Smooth muscle cell of the brain vasculature (primary cell): ENCODE data around the gene DDX47.
"Not testable (repeated sequence)": the region's sequence is repeated elsewhere in the genome, so short reads cannot be mapped to it uniquely, and the experiment has no call there.

ENCODE experiments used
- DNase-seq: peaks from one replicate; pipeline ENCODE4 v3.0.0-alpha.2; 2012; ENCODE audit warnings: low read depth, low spot score

DDX47 gene

DNA sequence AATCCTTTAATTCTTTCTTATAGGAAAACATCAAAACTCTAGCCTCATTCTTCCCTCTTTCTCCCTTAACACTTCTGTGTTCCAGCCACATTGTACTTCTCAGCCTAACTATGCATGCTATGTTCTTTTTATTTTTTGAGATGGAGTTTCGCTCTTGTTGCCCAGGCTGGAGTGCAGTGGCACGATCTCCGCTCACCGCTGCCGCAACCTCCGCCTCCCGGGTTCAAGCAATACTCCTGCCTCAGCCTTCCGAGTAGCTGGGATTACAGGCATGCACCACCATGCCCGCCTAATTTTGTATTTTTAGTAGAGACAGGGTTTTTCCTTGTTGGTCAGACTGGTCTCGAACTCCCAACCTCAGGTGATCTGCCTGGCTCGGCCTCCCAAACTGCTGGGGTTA is 7.2 kb downstream of the DDX47 start:
- DNase-seq: not testable (repeated sequence)

DNA sequence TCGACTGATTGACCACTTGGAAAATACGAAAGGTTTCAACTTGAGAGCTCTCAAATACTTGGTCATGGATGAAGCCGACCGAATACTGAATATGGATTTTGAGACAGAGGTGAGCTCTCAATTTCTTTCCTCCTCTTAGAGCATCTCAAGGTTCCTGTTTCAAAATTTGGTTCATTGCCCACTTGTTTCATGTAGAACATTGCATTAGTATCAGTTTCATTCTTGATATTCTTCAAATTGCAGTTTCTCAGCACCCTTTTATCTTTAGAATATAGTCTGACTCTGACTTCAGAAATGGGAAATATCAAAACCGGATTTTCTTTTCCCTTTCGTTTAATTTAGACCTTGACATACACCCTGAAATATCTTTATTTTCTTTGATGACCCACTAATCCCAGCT is 8.8 kb downstream of the DDX47 start:
- DNase-seq: no peak

DNA sequence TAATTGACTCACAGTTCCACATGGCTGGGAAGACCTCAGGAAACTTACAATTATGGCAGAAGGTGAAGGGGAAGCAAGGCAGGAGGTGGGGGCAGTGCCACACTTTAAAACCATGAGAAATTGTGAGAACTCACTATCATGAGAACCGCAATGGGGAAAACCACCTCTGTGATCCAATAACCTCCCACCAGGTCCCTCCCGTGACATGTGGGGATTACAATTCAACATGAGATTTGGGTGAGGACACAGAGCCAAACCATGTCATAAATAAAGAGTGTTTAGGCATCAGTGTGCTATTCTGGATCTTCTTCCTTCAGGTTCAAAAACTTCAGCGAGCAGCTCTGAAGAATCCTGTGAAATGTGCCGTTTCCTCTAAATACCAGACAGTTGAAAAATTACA is 9.7 kb downstream of the DDX47 start:
- no peak for DNase-seq

DNA sequence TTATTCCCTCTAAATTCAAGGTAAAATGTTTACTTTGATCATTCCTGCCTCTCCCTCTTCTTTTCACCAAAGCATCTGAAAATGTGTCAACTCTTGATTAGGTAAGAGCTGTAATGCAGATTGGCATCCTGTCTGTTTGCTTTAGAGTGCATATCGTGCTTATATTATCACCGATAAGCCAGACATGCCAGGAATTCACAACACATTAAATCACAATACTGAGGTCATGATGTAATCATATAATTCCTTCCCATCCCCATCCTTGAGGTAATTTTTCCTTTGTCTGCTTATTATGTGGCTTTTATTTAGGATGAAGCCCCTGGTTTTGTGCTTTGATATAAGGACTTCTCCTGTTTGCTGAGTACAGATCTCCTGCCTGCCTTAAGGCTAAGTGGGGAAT is 10.2 kb downstream of the DDX47 start:
- DNase-seq: no peak

DNA sequence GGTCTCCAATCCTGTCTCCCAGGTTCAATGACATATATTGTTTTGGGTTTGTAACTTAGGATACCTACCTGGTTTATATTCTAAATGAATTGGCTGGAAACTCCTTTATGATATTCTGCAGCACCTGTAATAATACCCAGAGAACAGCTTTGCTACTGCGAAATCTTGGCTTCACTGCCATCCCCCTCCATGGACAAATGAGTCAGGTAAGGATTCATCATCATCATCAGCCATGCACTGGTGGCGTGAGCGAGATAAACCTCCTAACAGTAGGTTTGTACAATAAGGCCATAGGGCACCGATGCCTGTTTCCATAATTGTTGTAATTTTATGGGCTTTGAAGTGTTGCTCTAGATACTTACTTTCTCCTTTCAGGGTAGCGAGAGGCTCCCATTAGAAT is 10.7 kb downstream of the DDX47 start:
- DNase-seq: no peak

DNA sequence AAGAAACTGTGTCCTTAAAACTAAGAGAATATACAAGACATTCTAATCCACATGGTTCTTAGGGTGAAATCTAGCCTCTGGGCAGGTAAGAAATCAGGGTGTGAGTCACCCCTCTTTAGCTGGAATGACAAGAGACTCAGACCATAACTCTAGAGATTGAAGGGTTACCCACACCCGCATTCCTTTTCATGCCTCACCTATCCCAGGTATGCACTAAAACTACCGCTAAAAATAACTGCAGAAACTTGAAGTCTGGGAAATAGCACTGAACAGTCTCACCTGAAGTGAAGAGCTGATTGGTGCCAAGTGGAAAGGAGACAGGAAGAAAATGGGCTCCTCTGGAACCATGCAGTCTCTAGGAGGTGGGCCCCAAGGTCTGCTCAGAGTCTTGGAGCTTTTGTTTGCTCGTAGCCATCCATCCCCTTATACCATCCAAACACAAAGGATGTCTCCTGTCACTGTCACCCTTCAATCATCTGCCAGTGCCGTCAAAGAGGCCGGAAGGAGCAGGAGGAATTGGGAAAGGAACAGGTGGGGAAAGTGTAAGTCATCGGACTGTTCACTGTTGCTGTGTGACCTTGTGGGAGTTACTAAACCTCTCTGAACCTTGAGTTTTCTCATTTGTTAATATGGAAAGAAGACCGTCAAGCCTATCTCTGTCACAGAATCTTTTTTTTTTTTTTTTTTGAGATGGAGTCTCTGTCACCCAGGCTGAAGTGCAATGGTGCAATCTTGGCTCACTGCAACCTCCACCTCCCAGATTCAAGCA is 22.4 kb downstream of the DDX47 start:
- no peak for DNase-seq

DNA sequence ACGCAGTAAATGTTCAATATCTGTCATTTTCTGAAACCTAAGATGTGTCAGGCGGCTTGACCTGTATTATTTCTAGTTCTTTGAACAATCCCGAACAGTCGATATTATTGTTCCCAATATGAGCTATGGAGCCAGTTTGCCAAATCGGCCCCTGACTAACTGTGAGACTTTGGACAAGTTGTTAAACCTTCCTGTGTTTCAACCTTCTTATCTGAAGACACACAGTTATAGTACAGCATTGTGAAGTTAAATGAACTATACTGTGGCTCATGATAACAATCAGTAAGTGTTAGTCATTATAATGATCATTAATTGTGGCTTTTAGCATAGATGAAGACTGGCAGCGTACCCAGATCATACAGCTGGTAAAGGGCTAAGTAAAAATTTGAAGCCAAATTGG is 23.4 kb downstream of the DDX47 start:
- no peak for DNase-seq

DNA sequence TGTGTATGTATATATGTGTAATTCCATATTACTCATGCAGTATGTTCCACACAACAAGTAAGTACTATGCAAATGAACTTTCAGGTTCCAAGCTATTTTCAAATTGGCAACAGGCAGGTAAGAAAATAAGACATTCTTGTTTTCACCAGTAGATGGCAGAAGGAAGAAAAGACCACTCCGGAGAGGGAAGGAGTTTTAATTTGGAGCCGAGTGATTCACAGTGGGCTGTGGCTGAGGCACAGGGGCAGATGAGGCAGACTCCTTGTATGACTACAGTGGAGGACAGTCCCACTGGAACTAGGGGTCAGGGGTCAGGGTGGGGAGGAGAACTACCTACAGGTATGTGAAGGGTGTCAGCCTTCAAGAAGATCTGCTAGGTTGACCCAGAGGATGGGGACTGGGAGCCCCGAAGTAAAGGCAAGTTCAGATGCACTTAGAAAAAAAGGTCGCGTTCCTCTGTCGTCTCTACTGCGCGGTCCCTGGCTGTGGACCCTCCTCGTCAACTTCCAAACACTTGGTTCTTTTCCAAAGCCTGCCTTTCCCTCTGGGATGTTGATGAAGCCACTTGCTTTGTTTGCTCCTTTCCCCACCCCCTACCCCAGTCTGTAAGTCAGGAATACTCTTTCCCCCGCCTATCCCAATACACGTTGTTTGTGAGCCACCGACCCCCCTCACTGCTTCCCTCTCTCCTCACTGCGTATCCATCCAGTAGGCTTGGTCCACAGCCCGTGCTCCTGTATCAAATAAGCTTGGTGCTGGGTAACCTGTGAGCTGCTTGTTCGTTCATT is 24.1 kb downstream of the DDX47 start:
- peak; percentile 41 for DNase-seq

DNA sequence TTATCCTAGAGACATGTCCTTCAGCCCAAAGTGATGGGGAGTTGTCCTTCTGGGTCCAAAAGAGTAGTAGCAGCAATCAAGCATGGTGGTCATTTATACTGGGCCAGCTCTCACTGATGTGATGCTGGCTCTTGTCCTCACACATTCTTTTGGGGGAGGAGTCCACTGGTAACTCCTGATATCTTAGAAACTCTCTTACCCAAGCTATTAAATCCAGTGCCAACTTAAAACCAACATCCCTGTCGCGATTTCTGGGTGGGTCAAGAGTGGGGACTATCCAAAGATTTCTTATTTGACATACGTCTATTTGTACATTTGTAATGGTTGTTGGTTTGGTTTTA is 24.6 kb downstream of the DDX47 start:
- no peak for DNase-seq

DNA sequence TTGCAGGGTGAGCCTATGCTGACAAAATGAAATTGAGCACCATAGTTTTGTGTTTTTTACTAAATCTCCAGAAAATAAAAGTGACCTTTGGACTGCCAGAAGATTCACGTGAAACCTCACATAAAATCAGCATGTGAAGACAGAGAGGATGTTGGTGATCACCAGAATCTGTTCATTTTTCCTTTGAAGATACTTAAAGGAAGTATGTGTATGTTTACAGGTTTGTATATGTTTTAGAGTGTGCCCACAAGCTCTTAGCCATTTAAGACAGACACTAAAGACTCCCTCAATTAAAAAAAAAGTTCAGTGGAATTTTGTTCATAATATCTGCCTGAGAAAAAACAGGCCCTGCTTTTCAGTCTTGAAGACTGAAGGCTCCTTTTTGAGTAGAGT is 25.9 kb downstream of the DDX47 start:
- no peak for DNase-seq

DNA sequence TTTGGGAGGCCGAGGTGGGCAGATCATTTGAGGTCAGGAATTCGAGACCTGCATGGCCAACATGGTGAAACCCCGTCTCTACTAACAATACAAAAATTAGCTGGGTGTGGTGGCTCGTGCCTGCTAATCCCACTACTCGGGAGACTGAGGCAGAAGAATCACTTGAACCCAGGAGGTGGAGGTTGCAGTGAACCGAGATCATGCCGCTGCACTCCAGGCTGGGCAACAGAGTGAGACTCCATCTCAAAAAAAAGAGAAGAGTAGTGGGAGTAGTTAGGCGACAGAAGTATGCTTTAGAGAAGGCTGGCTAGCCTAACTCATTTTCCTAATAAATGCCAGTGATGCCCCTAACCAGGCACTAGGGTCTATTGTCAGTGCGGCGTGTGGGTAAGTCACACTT is 26.3 kb downstream of the DDX47 start:
- DNase-seq: not testable (repeated sequence)

DNA sequence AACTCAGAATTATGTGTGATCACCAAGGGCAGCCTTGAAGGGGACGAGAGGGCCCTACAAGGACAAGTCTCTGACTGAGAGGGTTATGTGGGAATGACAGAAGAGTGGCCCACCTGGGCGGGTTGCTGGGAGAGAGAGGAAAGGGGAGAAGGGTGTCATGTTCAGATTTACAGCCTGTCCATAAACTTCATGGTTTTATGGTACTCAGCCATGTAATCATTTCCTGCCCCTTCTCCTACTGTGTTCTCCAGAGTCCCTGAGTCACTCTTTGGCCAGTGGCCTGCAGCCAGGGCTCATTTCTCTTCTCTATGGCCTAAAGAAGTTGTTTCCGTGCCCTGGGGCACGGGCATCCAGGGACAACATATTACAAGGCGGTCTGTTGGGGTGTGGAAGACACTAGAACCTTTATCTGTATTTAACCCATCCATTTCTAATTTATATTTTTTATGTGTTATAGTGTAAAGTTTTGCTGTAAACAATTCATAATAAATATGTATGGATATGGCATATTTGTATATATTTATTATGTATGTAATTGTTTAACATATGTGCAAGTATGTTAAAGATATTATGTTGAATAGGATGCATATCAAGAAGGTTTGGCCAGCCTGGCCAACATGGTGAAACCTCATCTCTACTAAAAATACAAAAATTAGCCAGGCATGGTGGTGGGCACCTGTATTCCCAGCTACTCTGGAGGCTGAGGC is 26.9 kb downstream of the DDX47 start:
- peak; percentile 44 for DNase-seq

DNA sequence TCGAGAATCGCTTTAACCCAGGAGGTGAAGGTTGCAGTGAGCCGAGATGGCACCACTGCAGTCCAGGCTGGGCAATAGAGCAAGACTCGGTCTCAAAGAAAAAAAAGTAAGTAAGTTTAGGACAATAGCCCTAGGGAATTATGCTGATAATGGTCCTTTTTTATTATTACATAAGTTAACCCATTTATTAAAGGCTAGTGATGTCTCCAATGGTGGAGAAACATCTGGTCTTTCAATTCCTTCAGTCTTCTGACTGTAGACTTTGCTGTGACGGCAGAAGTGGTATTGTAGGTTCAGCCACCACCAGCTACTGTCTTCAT is 27.4 kb downstream of the DDX47 start:
- no peak for DNase-seq

DNA sequence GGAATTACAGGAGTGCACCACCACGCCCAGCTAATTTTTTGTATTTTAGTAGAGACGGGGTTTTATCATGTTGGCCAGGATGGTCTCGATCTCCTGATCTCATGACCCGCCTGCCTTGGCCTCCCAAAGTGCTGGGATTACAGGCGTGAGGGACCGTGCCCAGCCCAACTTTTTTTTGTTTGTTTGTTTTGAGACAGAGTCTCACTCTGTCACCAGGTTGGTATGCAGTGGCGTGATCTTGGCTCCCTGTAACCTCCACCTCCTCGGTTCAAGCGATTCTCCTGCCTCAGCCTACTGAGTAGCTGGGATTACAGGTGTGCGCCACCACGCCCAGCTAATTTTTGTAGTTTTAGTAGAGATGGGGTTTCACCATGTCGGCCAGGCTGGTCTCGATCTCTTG is 28.3 kb downstream of the DDX47 start:
- not testable (repeated sequence) for DNase-seq

DNA sequence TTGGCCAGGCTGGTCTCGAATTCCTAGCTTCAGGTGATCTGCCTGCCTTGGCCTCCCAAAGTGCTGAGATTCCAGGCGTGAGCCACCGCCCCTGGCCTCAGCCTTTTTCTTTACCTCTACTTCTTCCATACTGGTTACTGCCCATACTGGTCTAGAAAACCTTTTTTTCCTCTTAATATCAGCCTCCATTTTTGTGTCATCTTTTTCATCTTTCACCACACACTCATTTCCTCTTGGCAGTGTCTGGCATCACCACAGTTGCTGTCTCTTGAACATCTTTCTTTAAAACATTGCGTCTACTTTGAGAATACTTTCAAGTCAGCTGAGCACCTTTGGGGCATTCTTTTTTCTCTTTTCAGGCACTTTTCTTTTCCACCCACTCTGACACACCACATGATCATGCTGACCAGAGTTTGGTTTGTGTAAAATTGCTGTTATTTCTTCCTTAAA is 32.7 kb downstream of the DDX47 start:
- DNase-seq: no peak

DNA sequence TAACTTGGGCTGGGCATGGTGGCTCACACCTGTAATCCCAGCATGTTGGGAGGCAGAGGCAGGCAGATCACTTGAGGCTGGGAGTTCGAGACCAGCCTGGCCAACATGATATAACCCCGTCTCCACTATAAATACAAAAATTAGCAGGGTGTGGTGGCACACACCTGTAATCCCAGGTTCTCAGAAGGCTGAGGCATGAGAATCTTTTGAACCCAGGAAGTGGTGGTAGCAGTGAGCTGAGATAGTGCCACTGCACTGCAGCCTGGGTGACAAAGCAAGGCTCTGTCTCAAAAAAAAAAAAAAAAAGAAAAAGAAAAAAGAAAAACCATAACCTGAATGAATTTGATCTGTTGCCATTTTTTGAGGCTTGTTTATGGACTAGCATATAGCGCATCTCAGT is 33.6 kb downstream of the DDX47 start:
- DNase-seq: not testable (repeated sequence)

DNA sequence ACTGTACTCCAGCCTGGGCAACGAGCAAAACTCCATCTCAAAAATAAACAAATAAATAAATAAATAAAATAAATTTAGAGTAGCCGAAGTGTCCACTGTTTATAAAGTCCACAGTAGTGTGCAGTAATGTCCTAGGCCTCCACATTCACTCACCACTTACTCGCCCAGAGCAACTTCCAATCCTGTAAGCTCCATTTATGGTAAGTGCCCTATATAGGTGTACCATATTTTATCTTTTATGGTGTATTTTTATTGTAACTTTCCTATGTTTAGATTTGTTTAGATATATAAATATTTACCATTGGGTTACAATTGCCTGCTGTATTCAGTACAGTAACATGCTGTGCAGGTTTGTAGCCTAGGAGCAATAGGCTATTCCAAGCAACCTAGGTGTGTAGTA is 40.3 kb downstream of the DDX47 start:
- no peak for DNase-seq

DNA sequence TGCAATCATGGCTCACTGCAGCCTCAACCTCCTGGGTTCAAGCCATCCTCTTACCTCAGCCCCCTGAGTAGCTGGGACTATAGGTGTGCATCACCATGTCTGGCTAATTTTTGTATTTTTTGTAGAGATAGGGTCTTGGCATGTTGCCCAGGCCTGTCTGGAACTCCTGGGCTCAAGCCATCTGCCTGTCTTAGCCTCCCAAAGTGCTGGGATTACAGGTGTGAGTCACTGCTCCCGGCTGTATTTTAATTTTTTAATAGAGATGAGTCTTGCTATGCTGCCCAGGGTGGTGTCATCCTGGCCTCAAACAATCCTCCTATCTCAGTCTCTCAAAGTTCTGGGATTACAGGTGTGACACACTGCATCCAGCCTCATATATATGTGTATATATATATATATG is 46.5 kb downstream of the DDX47 start:
- DNase-seq: no peak

DNA sequence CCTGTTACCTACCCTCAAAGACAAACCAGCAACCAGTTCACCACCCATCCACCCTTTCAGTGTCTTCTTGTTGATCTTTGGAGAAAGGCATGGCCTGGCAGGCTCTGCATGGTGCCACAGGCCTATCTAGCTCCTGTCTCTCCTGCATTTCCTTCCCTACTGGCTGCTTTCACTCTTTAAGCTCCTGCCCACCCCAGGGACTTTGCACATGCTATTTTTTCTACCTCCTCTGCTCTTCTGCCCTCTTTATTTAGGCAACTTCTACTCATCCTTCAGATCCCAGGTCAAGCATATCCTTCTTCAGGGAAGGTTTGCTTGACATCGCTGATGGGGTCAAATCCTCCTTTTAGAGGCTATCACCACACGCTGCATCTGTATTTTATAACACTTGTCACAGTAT is 51.1 kb downstream of the DDX47 start:
- DNase-seq: no peak

DNA sequence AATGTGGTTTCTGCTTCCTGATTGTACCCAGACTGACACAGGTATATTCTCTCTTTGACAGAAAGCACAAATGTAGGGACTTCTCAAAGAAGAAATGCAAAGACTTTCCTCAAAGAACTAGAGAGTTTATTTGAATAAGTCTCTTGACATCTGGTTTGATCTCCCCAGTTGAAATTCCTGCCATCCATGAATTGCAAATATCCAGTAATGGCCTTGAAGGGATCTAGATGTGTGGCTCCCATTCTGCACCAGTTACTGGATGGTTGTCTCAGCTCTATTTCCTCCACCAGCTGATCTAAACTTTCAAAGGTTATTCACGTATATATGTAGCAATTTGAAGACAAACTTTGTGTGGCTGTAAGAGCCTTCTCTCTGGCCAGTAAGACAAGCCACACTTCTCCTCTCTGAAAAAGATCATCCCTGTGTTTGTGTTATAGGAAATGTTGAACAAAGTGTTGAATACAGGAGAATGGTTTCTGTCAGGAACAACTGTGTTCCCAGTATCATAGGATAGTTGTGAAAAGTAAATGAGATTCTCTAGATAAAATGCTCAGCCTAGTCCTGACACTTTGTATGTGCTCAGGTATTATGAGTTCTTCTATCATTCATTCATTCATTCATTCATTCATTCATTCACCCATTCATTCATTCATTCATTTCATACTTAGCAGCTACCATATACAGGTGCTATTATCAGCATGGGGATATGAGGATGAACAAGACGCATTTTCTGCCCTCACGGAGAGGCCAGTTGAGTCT is 55.5 kb downstream of the DDX47 start:
- no peak for DNase-seq

DNA sequence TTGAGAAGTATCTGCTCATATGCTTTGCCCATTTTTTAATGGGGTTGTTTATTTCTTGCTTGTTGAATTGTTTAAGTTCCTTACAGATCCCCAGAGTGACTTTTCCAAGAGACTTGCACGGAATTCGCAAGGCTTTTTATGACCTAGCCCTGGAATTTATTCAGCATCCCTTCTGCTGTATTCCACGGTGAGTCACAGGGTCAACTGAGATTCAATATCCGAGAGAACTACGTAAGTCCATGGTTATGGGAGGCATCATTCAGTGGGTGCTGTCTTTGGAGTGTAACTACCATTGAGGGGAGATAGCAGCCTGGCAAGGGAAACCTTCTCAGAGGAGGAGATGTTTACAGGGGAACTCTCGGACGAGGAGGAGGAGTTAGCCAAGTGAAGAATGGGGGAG is 57.3 kb downstream of the DDX47 start:
- peak; percentile 44 for DNase-seq

DNA sequence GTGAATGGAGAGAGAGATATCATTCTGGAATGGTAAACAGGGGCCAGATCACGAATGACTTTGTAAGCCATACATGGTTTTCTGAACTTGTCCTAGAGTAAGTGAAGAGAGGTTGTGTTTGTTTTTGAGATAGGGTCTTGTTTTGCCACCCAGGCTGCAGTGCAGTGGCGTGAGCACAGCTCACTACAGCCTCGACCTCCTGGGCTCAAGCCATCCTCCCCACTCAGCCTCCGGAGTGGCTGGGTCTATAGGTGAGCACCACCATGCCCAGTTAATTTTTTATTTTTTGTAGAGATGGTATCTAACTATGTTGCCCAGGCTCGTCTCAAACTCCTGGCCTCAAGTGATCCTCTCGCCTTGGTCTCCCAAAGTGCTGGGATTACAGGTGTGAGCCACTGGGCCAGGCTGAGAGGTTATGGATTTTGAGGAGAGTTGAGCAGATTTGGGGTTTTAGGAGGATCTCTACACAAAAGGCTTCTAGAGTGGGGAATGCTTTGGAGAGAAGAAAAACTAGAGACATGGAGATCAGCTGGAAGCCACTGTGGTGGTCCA is 58.5 kb downstream of the DDX47 start:
- DNase-seq: no peak
